Putamen (tissue), 1 donor: ENCODE data around the gene ZNF207.
"Not testable (repeated sequence)": the region's sequence is repeated elsewhere in the genome, so short reads cannot be mapped to it uniquely, and the experiment has no call there.

Experiments used
- DNase-seq: peaks from one replicate; pipeline ENCODE4 v3.0.0-alpha.2; 2016; ENCODE audit warnings: low spot score

ZNF207 gene

GRCh38 chr17:32335687-32336086, 14.3 kb upstream of the ZNF207 start:
- DNase-seq, result no peak

GRCh38 chr17:32341141-32341856, 8.7 kb upstream of the ZNF207 start:
- DNase-seq, result peak; percentile 37

GRCh38 chr17:32341857-32342602, 7.9 kb upstream of the ZNF207 start, which contains the start of gene C17orf75:
Gene C17orf75 (minus strand): TSS chr17:32342173. CDS start chr17:32342139, 34 bp downstream.
- DNase-seq, result peak; percentile 83

GRCh38 chr17:32342603-32343325, 7.2 kb upstream of the ZNF207 start:
- DNase-seq, result no peak

- DNase-seq, result no peak
These were observed 3.9 kb upstream of the ZNF207 start for GRCh38 chr17:32345951-32346600.

- no peak for DNase-seq
These were observed 1.5 kb upstream of the ZNF207 start for GRCh38 chr17:32348483-32348800.

- no peak for DNase-seq
These were observed 479 bp upstream of the ZNF207 start for GRCh38 chr17:32349503-32349853.

- peak; percentile 27 for DNase-seq
These were observed 885 bp downstream of the ZNF207 start for GRCh38 chr17:32350666-32351418.

GRCh38 chr17:32352734-32353133, 2.8 kb downstream of the ZNF207 start:
- DNase-seq, result not testable (repeated sequence)

- no peak for DNase-seq
These were observed 5.9 kb downstream of the ZNF207 start for GRCh38 chr17:32355649-32356377.

GRCh38 chr17:32356378-32356743, 6.4 kb downstream of the ZNF207 start:
- DNase-seq, result no peak

- DNase-seq, result no peak
These were observed 6.8 kb downstream of the ZNF207 start for GRCh38 chr17:32356750-32357149.

- no peak for DNase-seq
These were observed 7.7 kb downstream of the ZNF207 start for GRCh38 chr17:32357615-32358014.

GRCh38 chr17:32361270-32361669, 11.3 kb downstream of the ZNF207 start:
- no peak for DNase-seq

GRCh38 chr17:32370426-32370825, 20.5 kb downstream of the ZNF207 start:
- no peak for DNase-seq

GRCh38 chr17:32382526-32383223, 32.7 kb downstream of the ZNF207 start:
- no peak for DNase-seq

GRCh38 chr17:32383926-32384434, 34.0 kb downstream of the ZNF207 start:
- DNase-seq, result no peak

- no peak for DNase-seq
These were observed 35.2 kb downstream of the ZNF207 start for GRCh38 chr17:32385121-32385520.

GRCh38 chr17:32385971-32386370, 36.0 kb downstream of the ZNF207 start:
- DNase-seq, result no peak

- DNase-seq, result no peak
These were observed 36.9 kb downstream of the ZNF207 start for GRCh38 chr17:32386844-32387243.
